Lower leg skin (tissue), 3 donors: ENCODE data around the gene DCDC2B.

Experiments
- POLR2A ChIP-seq, 2 donors: fragments of 450-650 bp; IDR thresholded peaks; one replicate each; pipeline ENCODE4 v1.6.1; 2016 to 2017; ENCODE audit warnings: antibody characterized with exemption in 2 of 2, mild to moderate bottlenecking in 1 of 2, moderate library complexity in 1 of 2
- TF ChIP-seq, protein P1 (sequence below), 3 donors: fragments of 450-650 bp; IDR thresholded peaks; one replicate each; pipeline ENCODE4 v1.5.1; 2016; ENCODE audit warnings: antibody characterized with exemption in 3 of 3, mild to moderate bottlenecking in 3 of 3, moderate library complexity in 2 of 3

DNA sequence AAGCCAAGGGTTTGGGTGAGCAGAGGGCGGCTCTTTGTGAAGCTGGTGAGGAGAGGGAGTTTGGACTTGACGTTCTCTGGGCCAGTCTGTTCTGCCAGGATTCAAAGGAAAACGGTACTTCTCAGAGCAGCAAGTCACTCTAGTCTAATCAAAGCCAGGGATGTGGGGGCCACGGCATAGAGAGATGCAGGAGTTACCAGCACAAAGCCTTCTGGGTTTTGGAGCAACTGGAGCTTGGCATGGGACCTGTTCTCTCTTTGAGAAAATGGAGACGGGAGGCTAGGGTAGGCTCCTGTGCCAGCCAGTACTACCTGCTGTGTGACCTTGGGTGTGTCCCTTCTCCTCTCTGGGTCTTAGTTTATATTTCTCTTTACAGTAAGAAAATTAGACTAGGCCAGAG, 27.3 kb upstream of the DCDC2B start:
- TF ChIP-seq, protein P1, sequence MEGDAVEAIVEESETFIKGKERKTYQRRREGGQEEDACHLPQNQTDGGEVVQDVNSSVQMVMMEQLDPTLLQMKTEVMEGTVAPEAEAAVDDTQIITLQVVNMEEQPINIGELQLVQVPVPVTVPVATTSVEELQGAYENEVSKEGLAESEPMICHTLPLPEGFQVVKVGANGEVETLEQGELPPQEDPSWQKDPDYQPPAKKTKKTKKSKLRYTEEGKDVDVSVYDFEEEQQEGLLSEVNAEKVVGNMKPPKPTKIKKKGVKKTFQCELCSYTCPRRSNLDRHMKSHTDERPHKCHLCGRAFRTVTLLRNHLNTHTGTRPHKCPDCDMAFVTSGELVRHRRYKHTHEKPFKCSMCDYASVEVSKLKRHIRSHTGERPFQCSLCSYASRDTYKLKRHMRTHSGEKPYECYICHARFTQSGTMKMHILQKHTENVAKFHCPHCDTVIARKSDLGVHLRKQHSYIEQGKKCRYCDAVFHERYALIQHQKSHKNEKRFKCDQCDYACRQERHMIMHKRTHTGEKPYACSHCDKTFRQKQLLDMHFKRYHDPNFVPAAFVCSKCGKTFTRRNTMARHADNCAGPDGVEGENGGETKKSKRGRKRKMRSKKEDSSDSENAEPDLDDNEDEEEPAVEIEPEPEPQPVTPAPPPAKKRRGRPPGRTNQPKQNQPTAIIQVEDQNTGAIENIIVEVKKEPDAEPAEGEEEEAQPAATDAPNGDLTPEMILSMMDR (IDR thresholded peaks at IDR 0.05), result no peak
- TF ChIP-seq POLR2A (IDR thresholded peaks at IDR 0.05), result no peak
